Suprapubic skin (tissue), 4 donors: ENCODE data around the gene RNF167.

Experiments
- EP300 ChIP-seq: sonication (generic); formaldehyde crosslinking; IDR thresholded peaks from one replicate; pipeline ENCODE4 v1.6.1; 2017; ENCODE audit warnings: antibody characterized with exemption
- POLR2A ChIP-seq, 2 donors: fragments of 450-650 bp; IDR thresholded peaks; one replicate each; pipeline ENCODE4 v1.6.1; 2017; ENCODE audit warnings: antibody characterized with exemption in 2 of 2, mild to moderate bottlenecking in 2 of 2, moderate library complexity in 2 of 2
- POLR2AphosphoS5 ChIP-seq, 3 donors: sonication (generic); formaldehyde crosslinking; IDR thresholded peaks; one replicate each; pipeline ENCODE4 v1.6.1; 2017; ENCODE audit warnings: antibody characterized with exemption in 3 of 3
- TF ChIP-seq, protein P1 (sequence below), 2 donors: fragments of 200-600 bp in 1 of 2; fragments of 450-650 bp in 1 of 2; sonication (generic) in 1 of 2; IDR thresholded peaks; one replicate each; pipeline ENCODE4 v1.5.1; 2016 to 2019; ENCODE audit warnings: antibody characterized with exemption in 2 of 2, mild to moderate bottlenecking in 1 of 2, moderate library complexity in 1 of 2

DNA sequence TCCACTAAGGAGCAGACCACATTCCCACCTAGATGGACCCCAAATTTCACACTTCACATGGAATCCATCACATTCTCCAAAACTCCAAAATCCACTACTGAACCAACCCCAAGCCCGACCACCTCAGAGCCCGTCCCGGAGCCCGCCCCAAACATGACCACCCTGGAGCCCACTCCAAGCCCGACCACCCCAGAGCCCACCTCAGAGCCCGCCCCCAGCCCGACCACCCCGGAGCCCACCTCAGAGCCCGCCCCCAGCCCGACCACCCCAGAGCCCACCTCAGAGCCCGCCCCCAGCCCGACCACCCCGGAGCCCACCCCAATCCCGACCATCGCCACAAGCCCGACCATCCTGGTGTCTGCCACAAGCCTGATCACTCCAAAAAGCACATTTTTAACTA, 6.4 kb upstream of the RNF167 start:
- TF ChIP-seq, protein P1, sequence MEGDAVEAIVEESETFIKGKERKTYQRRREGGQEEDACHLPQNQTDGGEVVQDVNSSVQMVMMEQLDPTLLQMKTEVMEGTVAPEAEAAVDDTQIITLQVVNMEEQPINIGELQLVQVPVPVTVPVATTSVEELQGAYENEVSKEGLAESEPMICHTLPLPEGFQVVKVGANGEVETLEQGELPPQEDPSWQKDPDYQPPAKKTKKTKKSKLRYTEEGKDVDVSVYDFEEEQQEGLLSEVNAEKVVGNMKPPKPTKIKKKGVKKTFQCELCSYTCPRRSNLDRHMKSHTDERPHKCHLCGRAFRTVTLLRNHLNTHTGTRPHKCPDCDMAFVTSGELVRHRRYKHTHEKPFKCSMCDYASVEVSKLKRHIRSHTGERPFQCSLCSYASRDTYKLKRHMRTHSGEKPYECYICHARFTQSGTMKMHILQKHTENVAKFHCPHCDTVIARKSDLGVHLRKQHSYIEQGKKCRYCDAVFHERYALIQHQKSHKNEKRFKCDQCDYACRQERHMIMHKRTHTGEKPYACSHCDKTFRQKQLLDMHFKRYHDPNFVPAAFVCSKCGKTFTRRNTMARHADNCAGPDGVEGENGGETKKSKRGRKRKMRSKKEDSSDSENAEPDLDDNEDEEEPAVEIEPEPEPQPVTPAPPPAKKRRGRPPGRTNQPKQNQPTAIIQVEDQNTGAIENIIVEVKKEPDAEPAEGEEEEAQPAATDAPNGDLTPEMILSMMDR (IDR thresholded peaks at IDR 0.05), result no peak
- TF ChIP-seq POLR2AphosphoS5 (IDR thresholded peaks at IDR 0.05) (no peak), POLR2A (IDR thresholded peaks at IDR 0.05) (no peak), EP300 (no peak)
